WTC11 (cell line): ENCODE results near the gene RAB26.
"Not testable (repeated sequence)": the region's sequence is repeated elsewhere in the genome, so short reads cannot be mapped to it uniquely, and the experiment has no call there.

Experiments
- CREB1 ChIP-seq: sonication (generic); formaldehyde crosslinking; IDR thresholded peaks from 2 replicates; pipeline ENCODE4 v1.8.0; 2023; ENCODE audit warnings: mild to moderate bottlenecking, missing genetic modification reagents
- HMGA2 ChIP-seq: fragments of 250-450 bp; sonication (Bioruptor Pico); IDR thresholded peaks from 2 replicates; pipeline ENCODE4 v1.4.0; 2021; ENCODE audit warnings: mild to moderate bottlenecking, moderate library complexity
- SP1 ChIP-seq: sonication (generic); formaldehyde crosslinking; conservative IDR thresholded peaks from 2 replicates; pipeline ENCODE4 v1.8.1; 2022; ENCODE audit warnings: missing genetic modification reagents
- TF ChIP-seq, protein P1 (sequence below): fragments of 200-600 bp; IDR thresholded peaks from 2 replicates; pipeline ENCODE4 v1.8.0; 2022; ENCODE audit warnings: antibody characterized with exemption
- TF ChIP-seq, protein P2 (sequence below): sonication (generic); formaldehyde crosslinking; conservative IDR thresholded peaks from 2 replicates; pipeline ENCODE4 v1.8.1; 2022; ENCODE audit warnings: mild to moderate bottlenecking, missing genetic modification reagents
- TF ChIP-seq, protein P3 (sequence below): sonication (generic); formaldehyde crosslinking; IDR thresholded peaks from 2 replicates; pipeline ENCODE4 v1.8.1; 2023; ENCODE audit warnings: mild to moderate bottlenecking, moderate library complexity, missing genetic modification reagents
- TF ChIP-seq, protein P4 (sequence below): sonication (generic); formaldehyde crosslinking; IDR thresholded peaks from 2 replicates; pipeline ENCODE4 v1.8.0; 2022; ENCODE audit warnings: mild to moderate bottlenecking, missing genetic modification reagents
- TF ChIP-seq, protein P5 (sequence below): sonication (generic); formaldehyde crosslinking; IDR thresholded peaks from 2 replicates; pipeline ENCODE4 v1.8.1; 2022; ENCODE audit warnings: low read depth, missing genetic modification reagents, borderline replicate concordance

DNA sequence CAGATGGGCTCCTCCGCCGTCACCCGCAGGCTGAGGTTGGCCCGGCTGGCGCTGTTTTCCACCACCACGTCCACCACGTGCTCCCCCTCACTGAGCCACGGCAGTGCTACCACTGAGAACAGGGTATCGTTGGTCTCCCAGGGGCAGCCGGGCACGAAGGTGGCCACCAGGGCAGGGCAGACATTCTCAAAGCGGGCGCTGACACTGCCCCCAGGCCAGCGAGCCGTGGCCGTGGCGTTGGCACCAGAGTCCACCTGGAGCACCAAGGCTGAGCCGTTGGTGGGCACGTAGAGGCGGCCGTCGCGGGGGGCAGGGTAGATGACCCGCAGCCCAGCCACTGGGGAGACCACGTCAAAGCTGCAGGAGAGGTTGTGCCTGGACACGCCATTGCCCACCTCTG, 34.2 kb upstream of the RAB26 start:
- TF ChIP-seq, protein P1, sequence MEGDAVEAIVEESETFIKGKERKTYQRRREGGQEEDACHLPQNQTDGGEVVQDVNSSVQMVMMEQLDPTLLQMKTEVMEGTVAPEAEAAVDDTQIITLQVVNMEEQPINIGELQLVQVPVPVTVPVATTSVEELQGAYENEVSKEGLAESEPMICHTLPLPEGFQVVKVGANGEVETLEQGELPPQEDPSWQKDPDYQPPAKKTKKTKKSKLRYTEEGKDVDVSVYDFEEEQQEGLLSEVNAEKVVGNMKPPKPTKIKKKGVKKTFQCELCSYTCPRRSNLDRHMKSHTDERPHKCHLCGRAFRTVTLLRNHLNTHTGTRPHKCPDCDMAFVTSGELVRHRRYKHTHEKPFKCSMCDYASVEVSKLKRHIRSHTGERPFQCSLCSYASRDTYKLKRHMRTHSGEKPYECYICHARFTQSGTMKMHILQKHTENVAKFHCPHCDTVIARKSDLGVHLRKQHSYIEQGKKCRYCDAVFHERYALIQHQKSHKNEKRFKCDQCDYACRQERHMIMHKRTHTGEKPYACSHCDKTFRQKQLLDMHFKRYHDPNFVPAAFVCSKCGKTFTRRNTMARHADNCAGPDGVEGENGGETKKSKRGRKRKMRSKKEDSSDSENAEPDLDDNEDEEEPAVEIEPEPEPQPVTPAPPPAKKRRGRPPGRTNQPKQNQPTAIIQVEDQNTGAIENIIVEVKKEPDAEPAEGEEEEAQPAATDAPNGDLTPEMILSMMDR = not testable (repeated sequence)
- TF ChIP-seq, protein P2, sequence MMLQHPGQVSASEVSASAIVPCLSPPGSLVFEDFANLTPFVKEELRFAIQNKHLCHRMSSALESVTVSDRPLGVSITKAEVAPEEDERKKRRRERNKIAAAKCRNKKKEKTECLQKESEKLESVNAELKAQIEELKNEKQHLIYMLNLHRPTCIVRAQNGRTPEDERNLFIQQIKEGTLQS = not testable (repeated sequence)
- TF ChIP-seq HMGA2, CREB1, SP1 (CRISPR knock-in tag): not testable (repeated sequence)
- TF ChIP-seq, protein P3, sequence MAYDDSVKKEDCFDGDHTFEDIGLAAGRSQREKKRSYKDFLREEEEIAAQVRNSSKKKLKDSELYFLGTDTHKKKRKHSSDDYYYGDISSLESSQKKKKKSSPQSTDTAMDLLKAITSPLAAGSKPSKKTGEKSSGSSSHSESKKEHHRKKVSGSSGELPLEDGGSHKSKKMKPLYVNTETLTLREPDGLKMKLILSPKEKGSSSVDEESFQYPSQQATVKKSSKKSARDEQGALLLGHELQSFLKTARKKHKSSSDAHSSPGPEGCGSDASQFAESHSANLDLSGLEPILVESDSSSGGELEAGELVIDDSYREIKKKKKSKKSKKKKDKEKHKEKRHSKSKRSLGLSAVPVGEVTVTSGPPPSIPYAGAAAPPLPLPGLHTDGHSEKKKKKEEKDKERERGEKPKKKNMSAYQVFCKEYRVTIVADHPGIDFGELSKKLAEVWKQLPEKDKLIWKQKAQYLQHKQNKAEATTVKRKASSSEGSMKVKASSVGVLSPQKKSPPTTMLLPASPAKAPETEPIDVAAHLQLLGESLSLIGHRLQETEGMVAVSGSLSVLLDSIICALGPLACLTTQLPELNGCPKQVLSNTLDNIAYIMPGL (CRISPR knock-in tag) = not testable (repeated sequence)
- TF ChIP-seq, protein P4, sequence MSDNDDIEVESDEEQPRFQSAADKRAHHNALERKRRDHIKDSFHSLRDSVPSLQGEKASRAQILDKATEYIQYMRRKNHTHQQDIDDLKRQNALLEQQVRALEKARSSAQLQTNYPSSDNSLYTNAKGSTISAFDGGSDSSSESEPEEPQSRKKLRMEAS (CRISPR knock-in tag) = not testable (repeated sequence)
- TF ChIP-seq, protein P5, sequence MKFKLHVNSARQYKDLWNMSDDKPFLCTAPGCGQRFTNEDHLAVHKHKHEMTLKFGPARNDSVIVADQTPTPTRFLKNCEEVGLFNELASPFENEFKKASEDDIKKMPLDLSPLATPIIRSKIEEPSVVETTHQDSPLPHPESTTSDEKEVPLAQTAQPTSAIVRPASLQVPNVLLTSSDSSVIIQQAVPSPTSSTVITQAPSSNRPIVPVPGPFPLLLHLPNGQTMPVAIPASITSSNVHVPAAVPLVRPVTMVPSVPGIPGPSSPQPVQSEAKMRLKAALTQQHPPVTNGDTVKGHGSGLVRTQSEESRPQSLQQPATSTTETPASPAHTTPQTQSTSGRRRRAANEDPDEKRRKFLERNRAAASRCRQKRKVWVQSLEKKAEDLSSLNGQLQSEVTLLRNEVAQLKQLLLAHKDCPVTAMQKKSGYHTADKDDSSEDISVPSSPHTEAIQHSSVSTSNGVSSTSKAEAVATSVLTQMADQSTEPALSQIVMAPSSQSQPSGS (CRISPR knock-in tag) = not testable (repeated sequence)
